ENCODE measurements around the gene MAP3K20.

MAP3K20 gene

GRCh38 chr2:173050684-173051083 is 25.0 kb upstream of the MAP3K20 start:
- no peak for DNase-seq (ENCODE audit: low read depth in 2 of 2)

GRCh38 chr2:173051463-173052215 is 24.0 kb upstream of the MAP3K20 start:
- DNase-seq (ENCODE audit: low read depth in 2 of 2) = no peak

GRCh38 chr2:173053043-173053699 is 22.5 kb upstream of the MAP3K20 start:
- DNase-seq (ENCODE audit: low read depth in 2 of 2) = no peak

GRCh38 chr2:173054466-173054865 is 21.2 kb upstream of the MAP3K20 start:
- no peak for DNase-seq (ENCODE audit: low read depth in 2 of 2)

- no peak for DNase-seq (ENCODE audit: low read depth in 2 of 2)
Observed at GRCh38 chr2:173056705-173057364, 18.8 kb upstream of the MAP3K20 start.

- no peak for DNase-seq (ENCODE audit: low read depth in 2 of 2)
Observed at GRCh38 chr2:173058097-173058496, 17.5 kb upstream of the MAP3K20 start.

GRCh38 chr2:173058673-173059072 is 17.0 kb upstream of the MAP3K20 start:
- DNase-seq (ENCODE audit: low read depth in 2 of 2) = no peak

- no peak for DNase-seq (ENCODE audit: low read depth in 2 of 2)
Observed at GRCh38 chr2:173059292-173059691, 16.4 kb upstream of the MAP3K20 start.

GRCh38 chr2:173059971-173060461 is 15.6 kb upstream of the MAP3K20 start:
- DNase-seq (ENCODE audit: low read depth in 2 of 2) = no peak

GRCh38 chr2:173062801-173063200 is 12.8 kb upstream of the MAP3K20 start:
- no peak for DNase-seq (ENCODE audit: low read depth in 2 of 2)

- no peak for DNase-seq (ENCODE audit: low read depth in 2 of 2)
Observed at GRCh38 chr2:173064151-173064805, 11.4 kb upstream of the MAP3K20 start.

GRCh38 chr2:173066887-173067676 is 8.6 kb upstream of the MAP3K20 start:
- no peak for DNase-seq (ENCODE audit: low read depth in 2 of 2)

GRCh38 chr2:173075056-173075780 is 428 bp upstream of the MAP3K20 start:
- DNase-seq (ENCODE audit: low read depth in 2 of 2) = no peak

- DNase-seq (ENCODE audit: low read depth in 2 of 2) = no peak
Observed at GRCh38 chr2:173076581-173077345, 1.1 kb downstream of the MAP3K20 start.

GRCh38 chr2:173077506-173078177 is 2.0 kb downstream of the MAP3K20 start:
- no peak for DNase-seq (ENCODE audit: low read depth in 2 of 2)

- no peak for DNase-seq (ENCODE audit: low read depth in 2 of 2)
Observed at GRCh38 chr2:173079141-173079540, 3.5 kb downstream of the MAP3K20 start.

- no peak for DNase-seq (ENCODE audit: low read depth in 2 of 2)
Observed at GRCh38 chr2:173079973-173080860, 4.6 kb downstream of the MAP3K20 start.

GRCh38 chr2:173086518-173087213 is 11.0 kb downstream of the MAP3K20 start:
- no peak for DNase-seq (ENCODE audit: low read depth in 2 of 2)

Data from activated CD8-positive, alpha-beta memory T cell treated with anti-CD3 and anti-CD28 coated beads for 4 hours (primary cell).